Endometrial microvascular endothelial cells (primary cell): ENCODE measurements around the gene LYZ. TPM values are rescaled to one million over a fixed set of nuclear protein-coding genes. Genes with fewer than 3 reads are reported as not detected.
"Not testable (repeated sequence)": the region's sequence is repeated elsewhere in the genome, so short reads cannot be mapped to it uniquely, and the experiment has no call there.

Experiments used
- in situ Hi-C: cut with HindIII; loops from 2 replicates; pipeline ENCODE4 v1.10.0; 2017; ENCODE audit warnings: low sequenced_read_pairs, low pct_unique_long_range_greater_than_20kb; ENCODE audit errors: inconsistent ontology term
- total RNA-seq: library from RNA; depleted of rRNA; stranded (reverse); fragments of >200 nt; gene quantifications from one replicate; pipeline ENCODE4 v1.2.3, GENCODE V29; 2015; ENCODE audit errors: inconsistent ontology term

The LYZ gene
- total RNA-seq, result not detected

DNA sequence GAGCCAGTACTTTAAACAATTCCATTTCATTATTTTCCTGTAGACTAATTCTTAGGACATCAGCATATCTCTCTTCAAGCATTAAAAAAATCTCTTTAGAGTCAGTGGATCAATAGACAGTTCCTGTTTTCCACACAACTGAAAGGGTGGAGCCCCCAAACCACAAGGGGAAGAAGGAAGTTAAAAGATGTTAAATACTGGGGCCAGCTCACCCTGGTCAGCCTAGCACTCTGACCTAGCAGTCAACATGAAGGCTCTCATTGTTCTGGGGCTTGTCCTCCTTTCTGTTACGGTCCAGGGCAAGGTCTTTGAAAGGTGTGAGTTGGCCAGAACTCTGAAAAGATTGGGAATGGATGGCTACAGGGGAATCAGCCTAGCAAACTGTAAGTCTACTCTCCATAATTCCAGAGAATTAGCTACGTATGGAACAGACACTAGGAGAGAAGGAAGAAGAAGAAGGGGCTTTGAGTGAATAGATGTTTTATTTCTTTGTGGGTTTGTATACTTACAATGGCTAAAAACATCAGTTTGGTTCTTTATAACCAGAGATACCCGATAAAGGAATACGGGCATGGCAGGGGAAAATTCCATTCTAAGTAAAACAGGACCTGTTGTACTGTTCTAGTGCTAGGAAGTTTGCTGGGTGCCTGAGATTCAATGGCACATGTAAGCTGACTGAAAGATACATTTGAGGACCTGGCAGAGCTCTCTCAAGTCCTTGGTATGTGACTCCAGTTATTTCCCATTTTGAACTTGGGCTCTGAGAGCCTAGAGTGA, at the start of gene LYZ:
TSS of gene LYZ (plus strand) at position 220 of the 777 bp plus-strand sequence. CDS start at position 248, 28 bp downstream.
- in situ Hi-C loops, result no loop called here

- in situ Hi-C loops, result no loop called here
These were observed 49.2 kb upstream of the LYZ start for GRCh38 chr12:69298947-69299346.

- in situ Hi-C loops, result no loop called here
These were observed 43.9 kb upstream of the LYZ start for GRCh38 chr12:69304284-69304683.

DNA sequence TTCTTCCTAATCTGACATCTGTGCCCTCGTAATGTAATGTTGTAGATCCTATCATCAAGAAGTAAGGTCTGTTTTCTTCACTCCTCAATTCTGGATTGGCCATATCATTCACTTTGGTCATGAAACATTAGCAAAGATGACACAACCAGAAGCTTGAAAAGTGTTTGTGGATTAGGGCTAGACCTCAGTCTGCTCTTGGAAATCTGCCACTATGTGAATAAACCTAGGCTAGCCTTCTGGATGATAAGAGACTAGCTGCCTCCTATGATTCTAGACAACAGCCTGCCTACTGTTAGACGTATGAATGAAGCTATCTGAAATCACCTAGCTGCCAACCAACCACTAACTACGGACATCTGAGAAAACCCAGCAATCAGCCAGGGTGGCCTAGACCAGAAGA, 38.7 kb upstream of the LYZ start:
- in situ Hi-C loops, result no loop called here

DNA sequence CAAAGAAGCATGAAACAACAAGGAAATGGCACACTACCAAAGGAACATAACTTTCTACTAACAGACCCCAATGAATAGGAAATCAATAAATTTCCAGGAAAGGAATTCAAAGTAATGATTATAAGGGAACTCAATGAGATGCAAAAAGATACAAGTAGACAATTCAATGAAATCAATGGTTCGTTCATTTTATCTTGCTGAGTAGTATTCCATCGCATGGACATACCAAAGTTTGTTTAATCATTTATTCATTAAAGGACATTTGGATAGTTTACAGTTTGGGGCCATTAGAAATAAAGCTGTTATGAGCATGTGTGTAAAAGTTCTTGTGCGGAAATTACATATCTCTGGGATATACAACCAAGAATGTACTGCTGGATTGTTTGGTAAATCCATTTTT, 35.0 kb upstream of the LYZ start:
- in situ Hi-C loops, result no loop called here

DNA sequence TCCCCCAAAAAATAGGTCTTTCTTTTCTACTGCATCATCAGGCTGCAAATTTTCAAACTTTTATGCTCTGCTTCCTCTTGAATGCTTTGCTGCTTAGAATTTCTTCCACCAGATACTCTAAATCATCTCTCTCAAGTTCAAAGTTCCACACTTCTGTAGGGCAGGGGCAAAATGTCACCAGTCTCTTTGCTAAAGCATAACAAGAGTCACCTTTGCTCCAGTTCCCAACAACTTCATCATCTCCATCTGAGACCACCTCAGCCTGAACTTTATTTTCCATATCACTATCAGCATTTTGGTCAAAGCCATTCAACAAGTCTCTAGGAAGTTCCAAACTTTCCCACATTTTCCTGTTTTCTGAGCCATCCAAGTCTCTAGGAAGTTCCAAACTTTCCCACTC, 31.4 kb upstream of the LYZ start:
- in situ Hi-C loops, result not testable (repeated sequence)

DNA sequence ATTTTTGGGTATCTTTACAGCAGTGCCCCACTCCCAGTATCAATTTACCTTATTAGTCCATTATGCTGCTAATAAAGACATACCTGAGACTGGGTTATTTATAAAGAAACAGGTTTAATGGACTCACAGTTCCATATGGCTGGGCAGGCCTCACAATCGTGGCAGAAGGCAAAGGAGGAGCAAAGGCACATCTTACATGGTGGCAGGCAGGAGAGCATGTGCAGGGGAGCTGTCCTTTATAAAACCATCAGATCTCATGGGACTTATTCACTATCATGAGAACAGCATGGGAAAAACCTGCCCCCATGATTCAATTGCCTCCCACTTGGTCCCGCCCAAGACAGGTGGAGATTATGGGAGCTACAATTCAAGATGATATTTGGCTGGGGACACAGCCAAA, 30.9 kb upstream of the LYZ start:
- in situ Hi-C loops, result not testable (repeated sequence)

- in situ Hi-C loops, result no loop called here
These were observed 30.0 kb upstream of the LYZ start for GRCh38 chr12:69318225-69318624.

DNA sequence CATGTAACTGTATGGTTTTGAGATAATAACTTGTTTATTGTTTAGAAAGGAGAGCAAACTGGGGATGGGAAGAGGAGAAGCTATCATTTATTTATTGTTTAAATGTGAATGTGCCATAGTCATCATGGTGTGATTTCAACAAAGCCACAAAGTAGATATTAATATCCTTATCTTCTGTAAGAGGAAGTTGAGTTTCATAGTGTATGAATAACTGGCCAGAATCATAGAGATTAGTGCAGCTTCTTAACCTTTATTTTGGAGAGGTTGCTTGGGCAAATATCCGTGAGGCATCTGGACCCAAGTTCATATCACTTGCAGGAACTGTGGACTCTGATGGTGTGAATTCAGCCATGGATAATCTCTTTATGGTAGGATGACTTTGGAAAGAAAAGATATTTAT, 26.8 kb upstream of the LYZ start:
- in situ Hi-C loops, result no loop called here

DNA sequence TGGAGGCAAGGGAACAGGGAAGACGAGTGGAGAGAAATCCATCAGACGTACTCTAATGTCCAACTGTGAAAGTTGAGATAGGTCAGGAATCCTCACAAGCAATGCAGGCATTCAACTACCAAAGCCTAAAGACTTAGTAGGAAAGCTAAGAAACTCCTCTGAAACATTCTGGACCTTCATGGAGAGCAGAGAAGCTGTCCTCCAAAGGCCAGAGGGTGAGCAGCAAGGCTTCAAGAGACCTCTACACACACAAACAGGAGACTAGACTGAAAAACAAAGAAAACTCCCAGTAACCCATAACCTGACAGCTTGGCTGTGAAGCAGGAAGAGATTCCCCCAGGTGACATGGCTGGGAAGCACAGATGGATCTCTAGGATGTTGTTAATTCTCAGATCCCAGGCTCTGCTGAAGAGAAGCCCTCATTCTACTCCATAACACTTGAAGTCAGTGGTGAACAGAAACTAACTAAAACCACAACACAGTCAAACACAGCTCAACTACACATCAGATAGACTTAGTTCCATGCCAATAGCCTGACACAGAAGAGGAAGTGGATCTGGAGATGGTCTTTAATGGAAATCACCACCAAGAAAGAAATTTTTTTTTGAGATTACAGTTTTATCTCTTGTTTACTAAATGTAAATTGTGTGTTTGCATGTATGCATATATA, 23.2 kb upstream of the LYZ start:
- in situ Hi-C loops, result no loop called here

DNA sequence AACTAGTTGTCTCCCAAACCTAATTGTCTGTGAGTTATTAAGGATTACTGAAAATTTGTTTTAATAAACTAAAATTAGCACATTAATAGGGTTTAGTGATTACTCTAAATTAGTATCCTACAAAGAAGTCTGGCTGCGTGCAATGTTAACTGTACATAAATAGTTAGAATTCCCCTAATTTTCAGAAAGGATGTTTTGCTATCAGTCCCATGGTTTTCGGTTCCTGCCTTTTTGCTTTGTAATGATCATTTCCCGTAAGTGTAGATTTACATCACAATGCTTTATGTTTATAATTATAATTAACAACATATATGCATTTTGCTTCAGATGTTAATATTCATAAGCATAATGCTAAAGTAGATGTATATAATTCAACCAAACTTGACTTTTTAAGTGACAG, 19.8 kb upstream of the LYZ start:
- in situ Hi-C loops, result no loop called here

GRCh38 chr12:69329669-69330428, 18.3 kb upstream of the LYZ start:
- in situ Hi-C loops, result no loop called here

DNA sequence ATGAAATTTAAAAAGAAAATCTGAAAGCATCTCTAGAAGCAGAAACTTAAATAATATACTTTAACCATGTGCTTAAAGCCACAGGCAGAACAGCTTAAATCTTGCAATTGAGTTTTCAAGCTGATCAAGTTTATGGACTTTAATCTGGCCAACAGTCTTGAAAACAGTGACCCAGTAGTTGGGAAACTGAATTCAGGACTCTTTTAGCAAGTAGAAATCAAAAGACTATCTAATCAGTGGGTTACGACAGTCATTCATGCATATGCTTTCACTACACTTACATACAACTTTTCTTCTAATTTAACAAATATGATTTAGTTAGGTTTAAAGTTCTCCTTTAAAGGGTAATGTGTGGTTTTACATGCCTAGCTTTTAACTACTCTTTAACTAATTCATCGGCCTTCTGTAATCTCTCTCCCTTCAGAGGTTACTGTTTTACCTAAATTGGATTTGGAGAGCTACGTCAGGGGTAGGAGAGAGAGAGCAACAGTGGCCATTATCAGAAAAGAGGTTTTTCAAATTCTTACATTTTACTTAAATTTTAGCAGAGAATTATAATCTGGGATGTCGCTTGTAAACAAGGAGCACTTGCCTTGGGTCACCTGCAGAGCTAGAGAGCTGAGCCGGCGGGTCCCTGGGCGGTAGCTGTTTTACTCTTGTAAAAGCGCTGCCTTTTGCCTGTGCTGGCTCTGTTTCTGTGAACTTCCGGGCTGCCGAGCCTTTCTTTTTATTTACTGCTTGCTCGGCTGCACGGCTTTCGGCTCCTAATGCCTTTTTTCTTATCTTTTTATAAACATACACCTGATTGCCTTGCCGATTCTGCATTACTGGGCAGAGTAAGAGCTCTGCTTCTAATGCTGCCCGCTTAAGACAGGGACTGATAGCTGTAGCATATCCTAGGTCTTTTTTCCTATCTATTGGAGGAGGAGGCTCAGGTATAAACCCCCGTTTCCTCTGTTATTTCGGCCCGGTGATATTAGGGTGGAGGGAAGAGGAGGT, 17.4 kb upstream of the LYZ start:
- in situ Hi-C loops, result no loop called here

GRCh38 chr12:69331519-69331908, 16.7 kb upstream of the LYZ start:
- in situ Hi-C loops, result no loop called here

DNA sequence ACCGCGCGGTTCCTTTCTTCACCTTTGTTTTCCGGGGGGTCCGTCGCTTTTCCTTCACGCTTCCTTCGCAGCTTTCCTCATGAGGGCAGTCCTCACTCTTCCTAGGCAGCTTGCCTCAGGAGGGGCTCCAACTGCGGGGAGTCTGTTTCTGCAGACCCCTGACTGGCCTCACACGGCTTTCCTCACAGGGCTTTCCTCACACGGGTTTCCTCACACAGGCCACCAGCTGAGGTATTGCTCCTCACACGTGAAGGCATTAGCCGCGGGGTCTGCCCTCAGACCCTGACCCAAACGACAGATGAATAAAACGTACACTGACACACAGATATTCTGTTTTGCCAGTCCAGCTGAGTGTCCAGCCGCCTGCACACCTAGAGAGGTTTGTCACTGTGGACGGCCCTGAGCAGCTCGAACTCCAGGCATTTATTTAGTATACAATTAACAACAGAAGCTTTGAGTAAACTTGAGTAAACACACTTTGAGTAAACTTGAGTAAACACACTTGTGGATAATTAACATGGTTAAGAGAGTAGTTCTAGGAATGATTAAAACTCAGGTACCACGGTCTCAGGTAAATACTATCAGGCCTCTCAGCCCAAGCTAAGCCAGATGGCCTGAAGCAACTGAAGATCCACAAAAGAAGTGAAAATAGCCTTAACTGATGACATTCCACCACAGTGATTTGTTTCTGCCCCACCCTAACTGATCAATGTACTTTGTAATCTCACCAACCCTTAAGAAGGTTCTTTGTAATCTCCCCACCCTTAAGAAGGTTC, 16.1 kb upstream of the LYZ start:
- in situ Hi-C loops, result no loop called here

- in situ Hi-C loops, result no loop called here
These were observed 15.3 kb upstream of the LYZ start for GRCh38 chr12:69332815-69333358.

- in situ Hi-C loops, result no loop called here
These were observed 14.0 kb upstream of the LYZ start for GRCh38 chr12:69334158-69334557.
